ENCODE measurements around the gene CD1D.

GRCh38 chr1:158191299-158191698 is 10.6 kb downstream of the CD1D start:
- TF ChIP-seq CTCF (IDR thresholded peaks at IDR 0.05) (no peak), POLR2A (IDR thresholded peaks at IDR 0.05) (no peak)
